H1 (cell line): ENCODE measurements around the gene RIN3.

Source experiments
- JUN ChIP-seq: IDR thresholded peaks from 2 replicates; pipeline ENCODE4 v1.6.1; 2011; ENCODE audit warnings: low read depth, mild to moderate bottlenecking, improper control_type of control experiment, low read length
- KDM1A ChIP-seq: fragments of 200-600, 300-600 bp; sonication (generic); IDR thresholded peaks from 2 replicates; pipeline ENCODE4 v1.7.1; 2016; ENCODE audit warnings: mild to moderate bottlenecking, low read length, borderline replicate concordance
- POLR2A ChIP-seq, 2 experiments: IDR thresholded peaks; 1 replicate in 1 of 2; 2 replicates in 1 of 2; pipeline ENCODE4 v1.6.1; 2011; ENCODE audit warnings: low read depth in 2 of 2, low read length in 2 of 2, mild to moderate bottlenecking in 2 of 2; ENCODE audit errors: control extremely low read depth in 1 of 2
- TAF1 ChIP-seq: IDR thresholded peaks from 2 replicates; pipeline ENCODE4 v1.6.1; 2011; ENCODE audit warnings: mild to moderate bottlenecking, low read depth, low read length
- TF ChIP-seq, protein P1 (sequence below), 3 experiments: IDR thresholded peaks; 1 replicate in 2 of 3; 2 replicates in 1 of 3; pipeline versions ENCODE4 v1.5.1 to v1.6.1; 2011; ENCODE audit warnings: low read length in 3 of 3, mild to moderate bottlenecking in 3 of 3, inconsistent platforms in 2 of 3, low read depth in 1 of 3, moderate library complexity in 1 of 3; ENCODE audit not compliant: insufficient read depth in 1 of 3; ENCODE audit errors: control extremely low read depth in 1 of 3

DNA sequence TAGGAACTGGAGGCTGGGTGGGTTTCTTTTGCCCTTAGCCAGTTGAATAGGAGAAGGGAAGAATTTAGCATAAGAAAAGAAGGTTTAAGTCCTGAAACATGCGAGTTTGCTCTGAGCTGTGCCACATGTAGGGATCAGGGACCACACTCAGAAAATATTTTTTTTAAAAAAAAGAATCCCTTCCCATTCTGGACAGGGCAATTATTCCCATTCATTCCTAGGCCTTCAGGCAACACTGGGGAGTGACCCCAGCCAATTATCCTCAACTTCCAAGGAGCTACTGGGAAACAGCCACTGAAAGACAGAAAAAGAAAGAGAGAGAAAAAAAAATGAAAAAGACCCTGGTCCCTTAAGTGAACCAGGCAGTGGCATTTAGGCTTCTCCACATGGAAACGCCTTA is 115.1 kb downstream of the RIN3 start:
- TF ChIP-seq TAF1: no peak
- TF ChIP-seq, protein P1, sequence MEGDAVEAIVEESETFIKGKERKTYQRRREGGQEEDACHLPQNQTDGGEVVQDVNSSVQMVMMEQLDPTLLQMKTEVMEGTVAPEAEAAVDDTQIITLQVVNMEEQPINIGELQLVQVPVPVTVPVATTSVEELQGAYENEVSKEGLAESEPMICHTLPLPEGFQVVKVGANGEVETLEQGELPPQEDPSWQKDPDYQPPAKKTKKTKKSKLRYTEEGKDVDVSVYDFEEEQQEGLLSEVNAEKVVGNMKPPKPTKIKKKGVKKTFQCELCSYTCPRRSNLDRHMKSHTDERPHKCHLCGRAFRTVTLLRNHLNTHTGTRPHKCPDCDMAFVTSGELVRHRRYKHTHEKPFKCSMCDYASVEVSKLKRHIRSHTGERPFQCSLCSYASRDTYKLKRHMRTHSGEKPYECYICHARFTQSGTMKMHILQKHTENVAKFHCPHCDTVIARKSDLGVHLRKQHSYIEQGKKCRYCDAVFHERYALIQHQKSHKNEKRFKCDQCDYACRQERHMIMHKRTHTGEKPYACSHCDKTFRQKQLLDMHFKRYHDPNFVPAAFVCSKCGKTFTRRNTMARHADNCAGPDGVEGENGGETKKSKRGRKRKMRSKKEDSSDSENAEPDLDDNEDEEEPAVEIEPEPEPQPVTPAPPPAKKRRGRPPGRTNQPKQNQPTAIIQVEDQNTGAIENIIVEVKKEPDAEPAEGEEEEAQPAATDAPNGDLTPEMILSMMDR (IDR thresholded peaks at IDR 0.05; ENCODE audit: control extremely low read depth in 1 of 3, insufficient read depth in 1 of 3, low read depth in 1 of 3, low read length in 3 of 3): no peak
- TF ChIP-seq POLR2A (IDR thresholded peaks at IDR 0.05; ENCODE audit: control extremely low read depth in 1 of 2, low read depth in 2 of 2, low read length in 2 of 2): no peak
- TF ChIP-seq JUN: no peak
- TF ChIP-seq KDM1A: no peak
